OCI-LY1 (cell line): ENCODE measurements around the gene UBAP1.

Source experiments
- CTCF ChIP-seq: fragments of 200-600 bp; sonication (generic), shearing (Covaris generic); IDR thresholded peaks from 2 replicates; pipeline ENCODE4 v1.5.1; 2017; ENCODE audit warnings: mild to moderate bottlenecking, antibody characterized with exemption, low read length, moderate library complexity, mixed read lengths
- EZH2 ChIP-seq: fragments of 200-600 bp; sonication (generic), shearing (Covaris generic); IDR thresholded peaks from 2 replicates; pipeline ENCODE4 v1.8.0; 2017; ENCODE audit warnings: borderline replicate concordance, mixed run types, mild to moderate bottlenecking, antibody characterized with exemption, low read length, moderate library complexity, mixed read lengths

GRCh38 chr9:34219421-34219820 is 40.6 kb downstream of the UBAP1 start:
- TF ChIP-seq CTCF (no peak), EZH2 (no peak)
